Adrenal gland (tissue), 5 donors: ENCODE measurements around the gene LGMN.

Source experiments
- CTCF ChIP-seq, 6 experiments: fragments of 450-650 bp in 4 of 6; fragments of 200-600 bp in 2 of 6; sonication (generic) in 1 of 6; IDR thresholded peaks; 1 replicate in 5 of 6; 2 replicates in 1 of 6; pipeline versions ENCODE4 v1.5.1 to v1.8.0; 2016 to 2021; ENCODE audit warnings: antibody characterized with exemption in 6 of 6, mild to moderate bottlenecking in 2 of 6, moderate library complexity in 1 of 6
- POLR2A ChIP-seq, 2 donors: fragments of 450-650 bp; IDR thresholded peaks; one replicate each; pipeline ENCODE4 v1.6.1; 2017; ENCODE audit warnings: antibody characterized with exemption in 2 of 2, mild to moderate bottlenecking in 2 of 2, moderate library complexity in 1 of 2
- donor health status: DM: no; HTN: no; CAD: no.

GRCh38 chr14:92711976-92712653 is 36.3 kb downstream of the LGMN start:
- TF ChIP-seq CTCF (IDR thresholded peaks at IDR 0.05) (no peak), POLR2A (IDR thresholded peaks at IDR 0.05) (no peak)
